Liver (tissue), 9 donors: ENCODE results near the gene SPTBN1. TPM values are rescaled to one million over a fixed set of nuclear protein-coding genes. Genes with fewer than 3 reads are reported as not detected.

Source experiments
- DNase-seq: peaks from one replicate; pipeline ENCODE4 v3.0.0-alpha.2; 2017; ENCODE audit warnings: low spot score
- H3K27ac ChIP-seq, 2 donors: one replicate each; pipeline ENCODE4 v1.7.0; 2013; ENCODE audit warnings: inconsistent platforms in 2 of 2, low read length in 2 of 2, control low read depth in 1 of 2, low read depth in 1 of 2, mild to moderate bottlenecking in 1 of 2
- H3K27me3 ChIP-seq, 4 donors: one replicate each; pipeline versions ENCODE4 v1.6.1 to v1.7.0; 2013; ENCODE audit warnings: low read length in 3 of 4, inconsistent platforms in 1 of 4, mild to moderate bottlenecking in 1 of 4, moderate library complexity in 1 of 4; ENCODE audit not compliant: control insufficient read depth in 4 of 4, insufficient read depth in 4 of 4
- H3K36me3 ChIP-seq, 4 donors: one replicate each; pipeline versions ENCODE4 v1.6.1 to v1.7.0; 2013; ENCODE audit warnings: low read length in 3 of 4, mild to moderate bottlenecking in 3 of 4, low read depth in 1 of 4, moderate library complexity in 1 of 4; ENCODE audit not compliant: control insufficient read depth in 4 of 4, insufficient read depth in 3 of 4
- H3K4me1 ChIP-seq, 4 donors: one replicate each; pipeline versions ENCODE4 v1.6.1 to v1.7.0; 2013; ENCODE audit warnings: low read length in 3 of 4, mild to moderate bottlenecking in 3 of 4, moderate library complexity in 1 of 4; ENCODE audit not compliant: control insufficient read depth in 4 of 4, insufficient read depth in 4 of 4
- H3K4me3 ChIP-seq, 3 donors: one replicate each; pipeline versions ENCODE4 v1.6.1 to v1.7.0; 2013; ENCODE audit warnings: low read length in 3 of 3, control low read depth in 1 of 3, low read depth in 1 of 3, mild to moderate bottlenecking in 1 of 3
- H3K9ac ChIP-seq, 2 donors: one replicate each; pipeline ENCODE4 v1.7.0; 2013; ENCODE audit warnings: low read length in 2 of 2, mild to moderate bottlenecking in 2 of 2, moderate library complexity in 2 of 2, control low read depth in 1 of 2, low read depth in 1 of 2
- H3K9me3 ChIP-seq, 4 donors: one replicate each; pipeline versions ENCODE4 v1.6.1 to v1.7.0; 2013; ENCODE audit warnings: low read length in 3 of 4; ENCODE audit not compliant: control insufficient read depth in 4 of 4
- EGR1 ChIP-seq, 2 donors: IDR thresholded peaks; 2 replicates each; pipeline ENCODE4 v1.6.1; 2016 to 2018; ENCODE audit warnings: antibody characterized with exemption in 2 of 2, low read depth in 2 of 2
- FOXA1 ChIP-seq: IDR thresholded peaks from 2 replicates; pipeline ENCODE4 v1.6.1; 2016; ENCODE audit warnings: antibody characterized with exemption
- FOXA2 ChIP-seq: IDR thresholded peaks from 2 replicates; pipeline ENCODE4 v1.6.1; 2016; ENCODE audit warnings: antibody characterized with exemption
- GABPA ChIP-seq, 2 donors: IDR thresholded peaks in 1 of 2; conservative IDR thresholded peaks in 1 of 2; 2 replicates each; pipeline ENCODE4 v1.6.1; 2016; ENCODE audit warnings: antibody characterized with exemption in 2 of 2, mild to moderate bottlenecking in 1 of 2, moderate library complexity in 1 of 2
- HNF4A ChIP-seq, 2 donors: conservative IDR thresholded peaks; 2 replicates each; pipeline ENCODE4 v1.6.1; 2016; ENCODE audit warnings: antibody characterized with exemption in 2 of 2, mild to moderate bottlenecking in 2 of 2
- JUND ChIP-seq, 2 donors: IDR thresholded peaks; 2 replicates each; pipeline ENCODE4 v1.6.1; 2016; ENCODE audit warnings: antibody characterized with exemption in 2 of 2
- NR2F2 ChIP-seq: IDR thresholded peaks from 2 replicates; pipeline ENCODE4 v1.6.1; 2016; ENCODE audit warnings: antibody characterized with exemption
- RAD21 ChIP-seq, 2 donors: IDR thresholded peaks; 2 replicates each; pipeline ENCODE4 v1.6.1; 2016; ENCODE audit warnings: antibody characterized with exemption in 2 of 2, mild to moderate bottlenecking in 2 of 2
- RXRA ChIP-seq, 2 donors: IDR thresholded peaks; 2 replicates each; pipeline ENCODE4 v1.6.1; 2017 to 2018; ENCODE audit warnings: antibody characterized with exemption in 2 of 2, mild to moderate bottlenecking in 1 of 2
- WGBS: extraction: QIAGEN DNeasy Blood & Tissue Kit; methylation state at CpG from one replicate; pipeline ENCODE4 v1.1.7; 2013; 5-methylcytosine and 5-hydroxymethylcytosine counted together
- polyA plus RNA-seq, 2 donors: library from polyadenylated mRNA; stranded (reverse) in 1 of 2; unstranded in 1 of 2; fragments of 200-250 nt in 1 of 2; fragments of >200 nt in 1 of 2; fragmentation: Nextera tagmentation in 1 of 2; extraction: Ambion mirVana in 1 of 2; gene quantifications; one replicate each; pipeline versions ENCODE4 v1.2.1 to v1.2.3, GENCODE V29; 2013 to 2015
- total RNA-seq, 2 donors: library from RNA; depleted of rRNA; stranded (reverse); fragments of >200 nt; gene quantifications; one replicate each; pipeline ENCODE4 v1.2.3, GENCODE V29; 2014
- TF ChIP-seq, protein P1 (sequence below): IDR thresholded peaks from 2 replicates; pipeline ENCODE4 v1.6.1; 2016; ENCODE audit warnings: antibody characterized with exemption
- TF ChIP-seq, protein P2 (sequence below): fragments of 150-350 bp; IDR thresholded peaks from 2 replicates; pipeline ENCODE4 v1.5.1; 2017; ENCODE audit warnings: improper control_type of control experiment, low read depth, low read length; ENCODE audit not compliant: missing input control
- TF ChIP-seq, protein P3 (sequence below): IDR thresholded peaks from 2 replicates; pipeline ENCODE4 v1.6.1; 2016; ENCODE audit warnings: antibody characterized with exemption
- TF ChIP-seq, protein P4 (sequence below): IDR thresholded peaks from 2 replicates; pipeline ENCODE4 v1.6.1; 2016; ENCODE audit warnings: antibody characterized with exemption
- donor health status: healthy.
- donor health status: healthy.
- donor health status: healthy.
- donor health status: healthy.
- donor health status: healthy.

SPTBN1 gene
- total and polyA plus RNA-seq, 4 donors = 44.8 to 191 (median 75.9) TPM

DNA sequence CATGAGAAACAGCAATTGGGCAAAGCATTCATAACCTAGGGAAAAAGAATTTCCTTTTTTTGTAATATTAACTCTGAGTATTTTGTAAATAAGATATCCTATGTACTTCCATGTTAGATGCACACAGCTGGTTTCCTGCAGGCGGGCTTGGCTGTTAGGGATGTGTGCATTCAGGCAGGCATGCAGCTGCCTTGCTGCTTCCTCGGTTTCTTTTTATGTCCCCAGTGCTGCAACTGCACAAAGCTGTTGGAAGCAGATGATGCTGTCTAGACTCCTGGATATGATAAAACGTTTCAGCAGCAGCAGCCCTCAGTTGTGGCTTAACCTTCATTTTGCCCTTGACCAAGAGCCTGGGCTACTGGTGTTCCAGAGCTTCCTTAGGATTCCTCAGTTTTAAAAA is 177.9 kb downstream of the SPTBN1 start:
- H3K4me1 ChIP-seq = peaks cover 17 to 79% (median 63%) of the 10 kb centered on the region in 4 donors
- no peaks in the 10 kb centered on the region for H3K9me3 ChIP-seq
- no peaks in the 10 kb centered on the region for H3K27me3 ChIP-seq
- WGBS = 67% methylated on average over 3 of the region's 3 CpGs
- DNase-seq = no peak
- H3K9ac ChIP-seq = peak overlapping the region in 1 of 2 donors; percentile 85
- H3K36me3 ChIP-seq = peaks cover 8 to 54% (median 35%) of the 10 kb centered on the region in 4 donors
- H3K4me3 ChIP-seq = no peak overlapping the region
- no peak for TF ChIP-seq RAD21 (IDR thresholded peaks at IDR 0.05)
- no peak for TF ChIP-seq EGR1 (IDR thresholded peaks at IDR 0.05; ENCODE audit: low read depth in 2 of 2)
- TF ChIP-seq GABPA (IDR thresholded peaks at IDR 0.05 in 1 of 2, conservative IDR thresholded peaks at IDR 0.05 in 1 of 2) = no peak
- no peak for TF ChIP-seq FOXA2
- TF ChIP-seq RXRA (IDR thresholded peaks at IDR 0.05) = no peak
- no peak for TF ChIP-seq HNF4A (conservative IDR thresholded peaks at IDR 0.05)
- TF ChIP-seq NR2F2 = no peak
- TF ChIP-seq FOXA1 = no peak
- TF ChIP-seq, protein P1, sequence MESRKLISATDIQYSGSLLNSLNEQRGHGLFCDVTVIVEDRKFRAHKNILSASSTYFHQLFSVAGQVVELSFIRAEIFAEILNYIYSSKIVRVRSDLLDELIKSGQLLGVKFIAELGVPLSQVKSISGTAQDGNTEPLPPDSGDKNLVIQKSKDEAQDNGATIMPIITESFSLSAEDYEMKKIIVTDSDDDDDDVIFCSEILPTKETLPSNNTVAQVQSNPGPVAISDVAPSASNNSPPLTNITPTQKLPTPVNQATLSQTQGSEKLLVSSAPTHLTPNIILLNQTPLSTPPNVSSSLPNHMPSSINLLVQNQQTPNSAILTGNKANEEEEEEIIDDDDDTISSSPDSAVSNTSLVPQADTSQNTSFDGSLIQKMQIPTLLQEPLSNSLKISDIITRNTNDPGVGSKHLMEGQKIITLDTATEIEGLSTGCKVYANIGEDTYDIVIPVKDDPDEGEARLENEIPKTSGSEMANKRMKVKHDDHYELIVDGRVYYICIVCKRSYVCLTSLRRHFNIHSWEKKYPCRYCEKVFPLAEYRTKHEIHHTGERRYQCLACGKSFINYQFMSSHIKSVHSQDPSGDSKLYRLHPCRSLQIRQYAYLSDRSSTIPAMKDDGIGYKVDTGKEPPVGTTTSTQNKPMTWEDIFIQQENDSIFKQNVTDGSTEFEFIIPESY = no peak
- peak overlapping the region; percentile 87 to 92 for H3K27ac ChIP-seq

DNA sequence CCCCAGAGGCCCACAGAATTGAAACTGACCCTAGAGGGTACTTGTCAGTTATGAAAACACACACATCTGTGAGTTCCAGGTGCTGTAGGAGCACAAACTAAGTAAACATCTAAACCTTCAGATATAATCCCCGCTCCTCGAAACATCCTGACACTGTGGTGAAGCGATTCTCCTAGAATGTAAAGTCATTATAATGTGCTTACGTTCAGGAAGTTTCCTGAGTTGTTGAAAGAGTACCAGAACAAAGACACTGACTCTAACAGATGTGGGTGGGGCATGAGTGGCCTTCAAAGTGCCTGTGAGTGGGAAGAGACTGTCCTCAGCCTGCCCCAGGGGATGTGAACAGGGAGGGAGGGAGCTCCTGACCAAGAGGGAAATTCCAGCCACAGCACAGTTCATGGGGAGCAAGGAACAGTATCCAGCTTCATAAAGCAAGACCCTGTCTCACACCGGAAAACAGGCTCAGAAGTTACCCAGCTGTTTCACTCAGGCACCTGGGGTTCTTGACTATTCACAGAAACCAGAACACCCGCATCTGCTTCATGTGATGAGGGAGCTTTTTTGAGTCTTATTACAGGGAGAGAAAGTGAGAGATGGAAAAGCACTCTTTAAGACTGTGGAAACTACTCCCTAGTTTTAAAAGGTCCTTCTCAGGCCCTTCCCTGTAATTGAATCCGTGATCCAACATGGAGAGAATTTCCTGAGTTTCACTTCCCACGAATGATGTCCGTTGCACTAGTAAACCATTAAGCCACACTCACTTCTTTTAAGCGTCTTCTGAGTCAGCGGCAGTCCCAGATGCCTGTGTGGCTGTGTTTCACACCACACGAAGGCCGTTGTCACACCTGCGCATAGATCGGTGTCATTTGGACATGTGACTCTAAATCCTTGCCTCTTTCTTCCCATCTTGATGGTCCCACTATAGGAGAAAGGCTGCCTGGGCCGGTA is 178.7 kb downstream of the SPTBN1 start:
- Histone ChIP-seq H3K36me3 (peaks cover 3 to 54% (median 35%) of the 10 kb centered on the region in 4 donors), H3K27ac (peak overlapping the region; percentile 87 to 92), H3K4me3 (no peak overlapping the region), H3K27me3 (no peaks in the 10 kb centered on the region), H3K9ac (no peak overlapping the region), H3K4me1 (peaks cover 12 to 78% (median 60%) of the 10 kb centered on the region in 4 donors), H3K9me3 (no peaks in the 10 kb centered on the region)
- DNase-seq = no peak
- no peak for TF ChIP-seq NR2F2
- TF ChIP-seq JUND (IDR thresholded peaks at IDR 0.05) = no peak
- TF ChIP-seq, protein P2, sequence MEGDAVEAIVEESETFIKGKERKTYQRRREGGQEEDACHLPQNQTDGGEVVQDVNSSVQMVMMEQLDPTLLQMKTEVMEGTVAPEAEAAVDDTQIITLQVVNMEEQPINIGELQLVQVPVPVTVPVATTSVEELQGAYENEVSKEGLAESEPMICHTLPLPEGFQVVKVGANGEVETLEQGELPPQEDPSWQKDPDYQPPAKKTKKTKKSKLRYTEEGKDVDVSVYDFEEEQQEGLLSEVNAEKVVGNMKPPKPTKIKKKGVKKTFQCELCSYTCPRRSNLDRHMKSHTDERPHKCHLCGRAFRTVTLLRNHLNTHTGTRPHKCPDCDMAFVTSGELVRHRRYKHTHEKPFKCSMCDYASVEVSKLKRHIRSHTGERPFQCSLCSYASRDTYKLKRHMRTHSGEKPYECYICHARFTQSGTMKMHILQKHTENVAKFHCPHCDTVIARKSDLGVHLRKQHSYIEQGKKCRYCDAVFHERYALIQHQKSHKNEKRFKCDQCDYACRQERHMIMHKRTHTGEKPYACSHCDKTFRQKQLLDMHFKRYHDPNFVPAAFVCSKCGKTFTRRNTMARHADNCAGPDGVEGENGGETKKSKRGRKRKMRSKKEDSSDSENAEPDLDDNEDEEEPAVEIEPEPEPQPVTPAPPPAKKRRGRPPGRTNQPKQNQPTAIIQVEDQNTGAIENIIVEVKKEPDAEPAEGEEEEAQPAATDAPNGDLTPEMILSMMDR = no peak
- peak in 1 of 2 donors; percentile 16 for TF ChIP-seq RAD21 (IDR thresholded peaks at IDR 0.05)
- TF ChIP-seq, protein P3, sequence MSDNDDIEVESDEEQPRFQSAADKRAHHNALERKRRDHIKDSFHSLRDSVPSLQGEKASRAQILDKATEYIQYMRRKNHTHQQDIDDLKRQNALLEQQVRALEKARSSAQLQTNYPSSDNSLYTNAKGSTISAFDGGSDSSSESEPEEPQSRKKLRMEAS = no peak
- TF ChIP-seq FOXA1 = no peak
- TF ChIP-seq, protein P4, sequence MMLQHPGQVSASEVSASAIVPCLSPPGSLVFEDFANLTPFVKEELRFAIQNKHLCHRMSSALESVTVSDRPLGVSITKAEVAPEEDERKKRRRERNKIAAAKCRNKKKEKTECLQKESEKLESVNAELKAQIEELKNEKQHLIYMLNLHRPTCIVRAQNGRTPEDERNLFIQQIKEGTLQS = no peak
- TF ChIP-seq RXRA (IDR thresholded peaks at IDR 0.05) = peak; percentile 18 to 25
- WGBS = 76% methylated on average over 16 of the region's 16 CpGs
